T follicular helper cell (primary cell): ENCODE data around the gene PHEX.

ENCODE experiments used
- DNase-seq: peaks from one replicate; pipeline ENCODE4 v3.0.0-alpha.2; 2020; ENCODE audit warnings: low read depth

PHEX gene

DNA sequence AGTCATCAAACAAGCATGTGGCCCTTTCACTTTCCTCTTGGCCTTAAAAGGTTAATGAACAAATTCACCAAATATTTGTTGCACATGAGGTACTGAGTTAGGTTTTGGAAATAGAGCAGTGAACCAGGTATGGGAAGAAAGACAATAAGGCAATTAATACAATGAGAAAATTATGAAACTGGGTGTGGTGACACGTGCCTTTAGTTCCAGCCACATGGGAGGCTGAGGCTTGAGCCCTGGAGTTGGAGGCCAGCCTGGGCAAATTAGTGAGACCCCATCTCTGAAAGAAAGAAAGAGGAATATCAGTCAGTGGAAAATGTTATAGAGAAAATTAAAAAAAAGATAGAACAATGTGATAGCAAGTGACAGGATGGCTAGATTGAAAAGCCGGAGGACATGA is 8.1 kb downstream of the PHEX start:
- DNase-seq: no peak

- DNase-seq: no peak
Measured at GRCh38 chrX:22041907-22042530, 9.9 kb downstream of the PHEX start.

GRCh38 chrX:22043872-22044271 is 11.7 kb downstream of the PHEX start:
- DNase-seq: no peak

GRCh38 chrX:22047468-22047867 is 15.3 kb downstream of the PHEX start:
- DNase-seq: no peak

- no peak for DNase-seq
Measured at GRCh38 chrX:22053481-22053880, 21.4 kb downstream of the PHEX start.

GRCh38 chrX:22056235-22056634 is 24.1 kb downstream of the PHEX start:
- DNase-seq: no peak

GRCh38 chrX:22057667-22058066 is 25.5 kb downstream of the PHEX start:
- no peak for DNase-seq

- no peak for DNase-seq
Measured at GRCh38 chrX:22059775-22060174, 27.6 kb downstream of the PHEX start.

GRCh38 chrX:22060415-22061280 is 28.5 kb downstream of the PHEX start:
- no peak for DNase-seq

- DNase-seq: no peak
Measured at GRCh38 chrX:22063284-22063683, 31.2 kb downstream of the PHEX start.

GRCh38 chrX:22069586-22069985 is 37.5 kb downstream of the PHEX start:
- DNase-seq: no peak

GRCh38 chrX:22073928-22074327 is 41.8 kb downstream of the PHEX start:
- no peak for DNase-seq

GRCh38 chrX:22078117-22078516 is 46.0 kb downstream of the PHEX start:
- DNase-seq: no peak

GRCh38 chrX:22081475-22082092 is 49.5 kb downstream of the PHEX start:
- peak; percentile 23 for DNase-seq

DNA sequence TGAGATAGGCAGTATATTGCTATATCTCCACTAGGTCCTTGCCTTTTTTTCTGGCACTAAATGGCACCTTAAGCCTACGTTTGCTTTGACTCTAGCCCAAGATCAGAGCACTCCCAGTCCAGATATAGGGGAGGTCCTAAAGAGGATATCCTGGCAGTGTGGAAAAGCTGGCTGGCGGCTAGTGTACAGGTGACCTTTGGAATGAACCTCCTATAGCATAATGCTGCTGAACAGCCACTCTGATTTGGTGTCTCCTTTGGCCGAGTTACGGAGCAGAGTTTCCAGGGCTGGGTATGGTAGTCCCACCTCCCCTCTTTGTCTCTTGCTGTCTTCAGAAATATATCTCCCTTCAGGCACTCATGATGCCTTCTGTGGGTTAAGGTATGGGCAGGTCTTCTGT is 53.9 kb downstream of the PHEX start:
- DNase-seq: no peak

DNA sequence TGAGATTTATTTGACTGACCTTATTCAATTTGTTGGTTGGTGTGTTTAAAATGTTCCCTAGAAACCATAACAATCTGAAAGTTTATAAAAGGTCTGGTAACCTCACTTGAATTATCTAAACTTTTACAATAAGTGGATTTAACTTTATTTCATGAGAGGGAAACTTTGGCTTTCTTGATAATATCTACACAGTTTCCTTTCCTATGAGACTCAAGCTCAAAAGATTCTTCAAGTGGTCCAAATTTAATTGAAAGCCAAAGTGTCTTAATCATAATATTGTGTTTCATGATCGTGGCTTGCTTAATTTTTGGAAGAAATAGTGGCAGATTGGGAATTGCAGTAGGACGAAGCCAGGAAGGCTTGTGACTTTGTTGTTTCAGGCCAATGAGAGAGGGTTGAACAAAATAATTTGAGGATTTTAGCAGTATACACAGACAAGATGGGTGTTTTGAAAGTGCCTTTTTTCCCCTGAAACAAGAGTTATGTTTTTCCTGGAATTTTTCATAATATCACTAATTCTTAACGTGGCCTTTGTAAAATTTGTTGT is 55.0 kb downstream of the PHEX start:
- no peak for DNase-seq

DNA sequence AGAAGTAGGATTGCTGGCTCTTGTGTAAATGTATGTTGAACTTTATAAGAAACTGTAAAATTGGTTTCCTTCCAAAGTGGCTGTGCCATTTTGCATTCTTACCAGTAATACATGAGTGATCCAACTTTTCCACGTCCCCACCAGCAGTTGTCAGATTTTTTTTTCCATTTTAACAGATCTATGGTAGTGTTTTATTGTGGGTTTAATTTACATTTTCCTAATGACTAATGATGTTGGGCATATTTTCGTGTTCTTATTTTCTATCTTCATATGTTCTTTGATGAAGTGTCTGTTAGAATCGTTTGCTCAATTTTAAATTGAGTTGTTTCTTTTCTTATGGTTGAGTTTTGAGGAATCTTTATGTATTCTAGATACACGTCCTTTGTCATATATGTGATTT is 56.2 kb downstream of the PHEX start:
- DNase-seq: no peak

DNA sequence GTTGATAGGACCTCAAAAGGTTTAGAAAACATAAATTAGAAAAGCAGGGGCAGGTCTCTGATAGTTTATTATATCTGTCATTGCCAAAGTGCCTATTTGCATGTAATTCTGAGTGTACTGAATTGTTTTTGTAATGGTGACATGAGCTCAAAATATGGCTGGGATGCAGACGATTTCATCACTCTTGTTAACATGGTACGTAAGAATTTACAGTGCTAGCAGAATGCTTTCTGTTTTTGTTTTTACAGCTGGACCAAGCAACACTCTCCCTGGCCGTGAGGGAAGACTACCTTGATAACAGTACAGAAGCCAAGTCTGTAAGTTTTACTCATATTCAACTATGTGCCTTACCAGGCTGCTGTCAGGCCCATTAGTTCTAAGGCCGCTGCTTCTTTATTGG is 58.1 kb downstream of the PHEX start:
- DNase-seq: no peak

- no peak for DNase-seq
Measured at GRCh38 chrX:22093550-22093949, 61.4 kb downstream of the PHEX start.

GRCh38 chrX:22095286-22095685 is 63.2 kb downstream of the PHEX start:
- DNase-seq: no peak

DNA sequence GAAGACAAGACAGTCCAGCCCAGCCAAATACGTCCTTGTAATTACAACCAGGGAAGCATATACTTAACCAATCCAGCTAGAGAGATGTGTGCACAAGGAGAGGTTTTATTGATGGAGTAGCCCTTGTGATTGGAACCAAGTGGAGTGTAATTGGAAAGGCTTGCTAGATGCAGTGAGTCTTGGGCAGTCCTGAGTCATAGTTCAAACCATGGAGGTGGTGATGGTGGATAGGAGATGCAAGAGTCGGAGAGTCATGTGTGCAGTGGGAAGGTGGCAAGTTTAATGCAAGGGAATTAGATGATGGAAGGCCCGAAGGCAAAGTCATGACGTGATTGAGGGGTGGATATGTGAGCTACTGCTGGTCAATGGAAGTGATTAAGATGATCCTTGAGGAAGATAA is 63.7 kb downstream of the PHEX start:
- DNase-seq: no peak

GRCh38 chrX:22097012-22097694 is 65.0 kb downstream of the PHEX start:
- DNase-seq: no peak
